Measurements from ENCODE around the gene CCDC92. TPM values are rescaled to one million over a fixed set of nuclear protein-coding genes. Genes with fewer than 3 reads are reported as not detected.

The CCDC92 gene
- total RNA-seq, 1 donor from 2014 or later: 4.8 TPM

- no peak overlapping the region for H3K27ac Mint-ChIP-seq
- H3K36me3 ChIP-seq: no peaks in the 10 kb centered on the region
- no peak overlapping the region for H3K9ac ChIP-seq
- H3K4me1 ChIP-seq: peaks cover 15% of the 10 kb centered on the region
- no peak overlapping the region for H3K4me2 ChIP-seq
- H3K27ac ChIP-seq: no peak overlapping the region
- H3K9me3 ChIP-seq (ENCODE audit: low read depth): no peaks in the 10 kb centered on the region
- peaks cover 4% of the 10 kb centered on the region for H3K27me3 ChIP-seq
- peaks cover 7% of the 10 kb centered on the region for H3F3A ChIP-seq (ENCODE audit: low read depth)
- no peaks in the 10 kb centered on the region for H3K79me2 ChIP-seq (ENCODE audit: low read depth)
- H4K20me1 ChIP-seq (ENCODE audit: low read depth): no peaks in the 10 kb centered on the region
- no peak overlapping the region for H3K4me3 ChIP-seq
- H3K9me3 Mint-ChIP-seq: no peaks in the 10 kb centered on the region
- H3K27me3 Mint-ChIP-seq (ENCODE audit: insufficient read depth, low read depth): peaks cover 10% of the 10 kb centered on the region
- no peaks in the 10 kb centered on the region for H3K36me3 Mint-ChIP-seq
- H3K4me1 Mint-ChIP-seq: peaks cover 15% of the 10 kb centered on the region
- DNase-seq (ENCODE audit: low spot score): no peak
- H2AFZ ChIP-seq (replicated peaks): no peak overlapping the region
- H3K4me3 Mint-ChIP-seq: no peak overlapping the region
- TF ChIP-seq, protein P1, sequence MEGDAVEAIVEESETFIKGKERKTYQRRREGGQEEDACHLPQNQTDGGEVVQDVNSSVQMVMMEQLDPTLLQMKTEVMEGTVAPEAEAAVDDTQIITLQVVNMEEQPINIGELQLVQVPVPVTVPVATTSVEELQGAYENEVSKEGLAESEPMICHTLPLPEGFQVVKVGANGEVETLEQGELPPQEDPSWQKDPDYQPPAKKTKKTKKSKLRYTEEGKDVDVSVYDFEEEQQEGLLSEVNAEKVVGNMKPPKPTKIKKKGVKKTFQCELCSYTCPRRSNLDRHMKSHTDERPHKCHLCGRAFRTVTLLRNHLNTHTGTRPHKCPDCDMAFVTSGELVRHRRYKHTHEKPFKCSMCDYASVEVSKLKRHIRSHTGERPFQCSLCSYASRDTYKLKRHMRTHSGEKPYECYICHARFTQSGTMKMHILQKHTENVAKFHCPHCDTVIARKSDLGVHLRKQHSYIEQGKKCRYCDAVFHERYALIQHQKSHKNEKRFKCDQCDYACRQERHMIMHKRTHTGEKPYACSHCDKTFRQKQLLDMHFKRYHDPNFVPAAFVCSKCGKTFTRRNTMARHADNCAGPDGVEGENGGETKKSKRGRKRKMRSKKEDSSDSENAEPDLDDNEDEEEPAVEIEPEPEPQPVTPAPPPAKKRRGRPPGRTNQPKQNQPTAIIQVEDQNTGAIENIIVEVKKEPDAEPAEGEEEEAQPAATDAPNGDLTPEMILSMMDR (IDR thresholded peaks at IDR 0.05): no peak
- TF ChIP-seq EZH2 (IDR thresholded peaks at IDR 0.05) (no peak), EZH2phosphoT487 (IDR thresholded peaks at IDR 0.05) (no peak)
These were observed 75.9 kb downstream of the CCDC92 start for GRCh38 chr12:123896767-123897166.

GRCh38 chr12:123895451-123895850 is 77.2 kb downstream of the CCDC92 start:
- H3K9ac ChIP-seq: no peak overlapping the region
- no peak overlapping the region for H3K4me2 ChIP-seq
- no peak for DNase-seq (ENCODE audit: low spot score)
- Mint-ChIP-seq H3K4me3 (no peak overlapping the region), H3K4me1 (peaks cover 8% of the 10 kb centered on the region), H3K27ac (no peak overlapping the region), H3K9me3 (no peaks in the 10 kb centered on the region), H3K27me3 (ENCODE audit: insufficient read depth, low read depth) (peaks cover 10% of the 10 kb centered on the region), H3K36me3 (no peaks in the 10 kb centered on the region)
- no peak overlapping the region for H2AFZ ChIP-seq (replicated peaks)
- no peaks in the 10 kb centered on the region for H4K20me1 ChIP-seq (ENCODE audit: low read depth)
- H3K4me3 ChIP-seq: no peak overlapping the region
- H3K36me3 ChIP-seq: no peaks in the 10 kb centered on the region
- TF ChIP-seq EZH2 (IDR thresholded peaks at IDR 0.05): no peak
- H3K27me3 ChIP-seq: peaks cover 4% of the 10 kb centered on the region
- no peaks in the 10 kb centered on the region for H3K9me3 ChIP-seq (ENCODE audit: low read depth)
- no peak overlapping the region for H3K27ac ChIP-seq
- H3F3A ChIP-seq (ENCODE audit: low read depth): no peaks in the 10 kb centered on the region
- H3K79me2 ChIP-seq (ENCODE audit: low read depth): no peaks in the 10 kb centered on the region
- peaks cover 6% of the 10 kb centered on the region for H3K4me1 ChIP-seq

DNA sequence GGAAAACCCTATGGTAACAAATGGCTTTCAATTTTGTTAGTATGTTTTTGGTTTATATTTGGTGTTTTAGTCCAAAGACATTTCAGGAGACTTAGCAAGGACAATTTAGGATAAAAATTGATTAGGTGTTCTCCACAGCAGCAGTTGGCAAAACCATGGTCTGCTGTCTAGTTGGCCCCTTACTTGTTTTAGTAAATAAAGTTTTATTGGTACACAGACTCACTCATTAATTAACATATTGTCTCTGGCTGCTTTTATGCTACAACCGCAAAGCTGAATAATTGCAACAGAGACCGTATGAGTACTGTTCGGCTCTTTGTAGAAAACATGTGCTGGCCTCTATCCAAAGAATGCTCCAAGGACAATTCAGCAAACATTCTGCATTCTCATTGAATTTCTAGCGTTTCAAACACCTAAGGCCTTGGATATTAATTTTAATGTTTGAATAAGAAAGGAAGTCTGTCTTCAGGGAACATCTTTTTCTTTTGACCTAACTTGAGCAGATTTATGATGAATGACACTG is 77.7 kb downstream of the CCDC92 start:
- Histone ChIP-seq H3K4me3 (no peak overlapping the region), H3K9ac (no peak overlapping the region), H3K27ac (no peak overlapping the region), H3K27me3 (peaks cover 9% of the 10 kb centered on the region), H3K9me3 (ENCODE audit: low read depth) (no peaks in the 10 kb centered on the region), H3K4me2 (no peak overlapping the region), H3F3A (ENCODE audit: low read depth) (no peaks in the 10 kb centered on the region), H3K79me2 (ENCODE audit: low read depth) (no peaks in the 10 kb centered on the region), H4K20me1 (ENCODE audit: low read depth) (no peaks in the 10 kb centered on the region), H3K36me3 (no peaks in the 10 kb centered on the region), H2AFZ (replicated peaks) (no peak overlapping the region), H3K4me1 (peaks cover 6% of the 10 kb centered on the region)
- H3K4me3 Mint-ChIP-seq: no peak overlapping the region
- TF ChIP-seq EZH2 (IDR thresholded peaks at IDR 0.05) (no peak), EZH2phosphoT487 (IDR thresholded peaks at IDR 0.05) (no peak)
- TF ChIP-seq, protein P1 (IDR thresholded peaks at IDR 0.05): no peak
- DNase-seq (ENCODE audit: low spot score): no peak
- peaks cover 8% of the 10 kb centered on the region for H3K4me1 Mint-ChIP-seq
- H3K9me3 Mint-ChIP-seq: no peaks in the 10 kb centered on the region
- H3K36me3 Mint-ChIP-seq: no peaks in the 10 kb centered on the region
- peaks cover 10% of the 10 kb centered on the region for H3K27me3 Mint-ChIP-seq (ENCODE audit: insufficient read depth, low read depth)
- no peak overlapping the region for H3K27ac Mint-ChIP-seq

DNA sequence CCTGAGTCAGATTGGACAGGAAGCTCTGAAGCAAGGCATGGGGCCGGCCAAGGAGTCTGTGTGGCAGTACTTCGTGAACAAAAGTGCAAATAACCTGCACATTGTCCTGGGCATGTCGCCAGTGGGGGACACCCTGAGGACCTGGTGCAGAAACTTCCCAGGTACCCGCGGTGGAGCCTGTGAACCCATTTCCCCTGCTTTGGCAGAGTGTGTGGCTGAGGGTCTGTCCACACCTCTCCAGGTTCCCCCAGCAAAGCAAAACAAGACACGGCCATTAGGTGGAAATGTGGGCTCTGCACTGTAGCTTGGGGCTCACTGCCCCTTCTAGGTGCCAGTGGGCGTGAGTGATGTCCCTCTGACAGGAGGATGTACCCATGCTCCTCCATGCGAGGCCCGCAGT is 79.4 kb downstream of the CCDC92 start:
- no peaks in the 10 kb centered on the region for H3K36me3 ChIP-seq
- Mint-ChIP-seq H3K36me3 (no peaks in the 10 kb centered on the region), H3K27ac (no peak overlapping the region), H3K4me3 (no peak overlapping the region), H3K27me3 (ENCODE audit: insufficient read depth, low read depth) (peaks cover 14% of the 10 kb centered on the region), H3K9me3 (no peaks in the 10 kb centered on the region), H3K4me1 (peaks cover 14% of the 10 kb centered on the region)
- H3K9ac ChIP-seq: no peak overlapping the region
- TF ChIP-seq EZH2phosphoT487 (IDR thresholded peaks at IDR 0.05) (no peak), EZH2 (IDR thresholded peaks at IDR 0.05) (no peak)
- TF ChIP-seq, protein P1 (IDR thresholded peaks at IDR 0.05): no peak
- H3K9me3 ChIP-seq (ENCODE audit: low read depth): no peaks in the 10 kb centered on the region
- no peak overlapping the region for H3K4me3 ChIP-seq
- DNase-seq (ENCODE audit: low spot score): no peak
- no peaks in the 10 kb centered on the region for H3K79me2 ChIP-seq (ENCODE audit: low read depth)
- H3K27me3 ChIP-seq: peaks cover 19% of the 10 kb centered on the region
- no peak overlapping the region for H3K27ac ChIP-seq
- H4K20me1 ChIP-seq (ENCODE audit: low read depth): no peaks in the 10 kb centered on the region
- H3F3A ChIP-seq (ENCODE audit: low read depth): no peaks in the 10 kb centered on the region
- H3K4me1 ChIP-seq: peaks cover 6% of the 10 kb centered on the region
- no peak overlapping the region for H2AFZ ChIP-seq (replicated peaks)
- no peak overlapping the region for H3K4me2 ChIP-seq
